ENCODE data around the gene HOXB8. TPM values are rescaled to one million over a fixed set of nuclear protein-coding genes. Genes with fewer than 3 reads are reported as not detected.

HOXB8 gene
- total and polyA plus RNA-seq, 2 of the 13 experiments (the other 11 are each of a cell fraction or from before 2014, with no cell fraction given), result not detected

DNA sequence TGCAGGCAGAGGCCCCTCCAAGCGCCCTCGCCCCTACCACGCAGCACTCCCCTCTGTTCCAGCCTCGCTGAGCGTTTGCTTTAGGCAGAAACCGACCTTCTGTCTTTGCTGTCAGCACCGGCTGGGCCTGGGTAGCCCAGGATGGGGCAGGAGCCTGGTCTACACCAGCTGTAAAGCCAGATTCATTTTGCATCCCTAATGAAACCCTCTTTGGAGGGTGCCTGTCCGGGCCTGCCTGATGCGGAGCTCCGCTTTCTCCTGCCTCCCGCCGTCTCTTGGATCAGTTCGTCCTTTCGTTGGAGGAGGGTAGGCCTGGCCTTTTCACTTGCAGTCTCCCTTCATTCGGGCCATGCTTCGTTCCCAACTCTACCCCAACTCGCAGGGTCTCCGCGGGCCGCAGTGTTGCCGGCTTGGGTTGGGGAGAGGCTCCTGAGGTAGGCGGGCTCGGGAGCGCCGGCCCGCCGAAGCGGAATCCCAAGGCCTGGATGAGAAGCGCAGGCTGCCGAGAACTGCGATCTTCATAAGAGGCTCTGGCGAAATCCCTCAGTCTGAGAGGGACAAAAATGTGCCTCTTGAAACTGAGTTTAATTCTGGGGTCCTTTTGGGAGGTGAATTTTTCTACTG is 4.8 kb upstream of the HOXB8 start (continued):
- TF ChIP-seq, protein P1, sequence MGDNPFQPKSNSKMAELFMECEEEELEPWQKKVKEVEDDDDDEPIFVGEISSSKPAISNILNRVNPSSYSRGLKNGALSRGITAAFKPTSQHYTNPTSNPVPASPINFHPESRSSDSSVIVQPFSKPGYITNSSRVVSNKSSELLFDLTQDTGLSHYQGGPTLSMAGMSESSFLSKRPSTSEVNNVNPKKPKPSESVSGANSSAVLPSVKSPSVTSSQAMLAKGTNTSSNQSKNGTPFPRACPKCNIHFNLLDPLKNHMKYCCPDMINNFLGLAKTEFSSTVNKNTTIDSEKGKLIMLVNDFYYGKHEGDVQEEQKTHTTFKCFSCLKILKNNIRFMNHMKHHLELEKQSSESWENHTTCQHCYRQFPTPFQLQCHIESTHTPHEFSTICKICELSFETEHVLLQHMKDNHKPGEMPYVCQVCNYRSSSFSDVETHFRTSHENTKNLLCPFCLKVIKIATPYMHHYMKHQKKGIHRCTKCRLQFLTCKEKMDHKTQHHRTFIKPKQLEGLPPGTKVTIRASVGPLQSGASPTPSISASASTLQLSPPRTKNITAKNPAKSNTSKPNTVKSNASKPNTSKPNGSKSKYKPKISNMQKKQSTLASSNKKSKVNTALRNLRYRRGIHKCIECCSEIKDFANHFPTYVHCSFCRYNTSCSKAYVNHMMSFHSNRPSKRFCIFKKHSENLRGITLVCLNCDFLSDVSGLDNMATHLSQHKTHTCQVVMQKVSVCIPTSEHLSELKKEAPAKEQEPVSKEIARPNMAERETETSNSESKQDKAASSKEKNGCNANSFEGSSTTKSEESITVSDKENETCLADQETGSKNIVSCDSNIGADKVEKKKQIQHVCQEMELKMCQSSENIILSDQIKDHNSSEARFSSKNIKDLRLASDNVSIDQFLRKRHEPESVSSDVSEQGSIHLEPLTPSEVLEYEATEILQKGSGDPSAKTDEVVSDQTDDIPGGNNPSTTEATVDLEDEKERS (CRISPR knock-in tag; IDR thresholded peaks at IDR 0.05), result no peak
- no peak for TF ChIP-seq STAG1 (CRISPR knock-in tag; IDR thresholded peaks at IDR 0.05)
- TF ChIP-seq, protein P2, sequence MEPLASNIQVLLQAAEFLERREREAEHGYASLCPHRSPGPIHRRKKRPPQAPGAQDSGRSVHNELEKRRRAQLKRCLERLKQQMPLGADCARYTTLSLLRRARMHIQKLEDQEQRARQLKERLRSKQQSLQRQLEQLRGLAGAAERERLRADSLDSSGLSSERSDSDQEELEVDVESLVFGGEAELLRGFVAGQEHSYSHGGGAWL (CRISPR knock-in tag; IDR thresholded peaks at IDR 0.05), result no peak

DNA sequence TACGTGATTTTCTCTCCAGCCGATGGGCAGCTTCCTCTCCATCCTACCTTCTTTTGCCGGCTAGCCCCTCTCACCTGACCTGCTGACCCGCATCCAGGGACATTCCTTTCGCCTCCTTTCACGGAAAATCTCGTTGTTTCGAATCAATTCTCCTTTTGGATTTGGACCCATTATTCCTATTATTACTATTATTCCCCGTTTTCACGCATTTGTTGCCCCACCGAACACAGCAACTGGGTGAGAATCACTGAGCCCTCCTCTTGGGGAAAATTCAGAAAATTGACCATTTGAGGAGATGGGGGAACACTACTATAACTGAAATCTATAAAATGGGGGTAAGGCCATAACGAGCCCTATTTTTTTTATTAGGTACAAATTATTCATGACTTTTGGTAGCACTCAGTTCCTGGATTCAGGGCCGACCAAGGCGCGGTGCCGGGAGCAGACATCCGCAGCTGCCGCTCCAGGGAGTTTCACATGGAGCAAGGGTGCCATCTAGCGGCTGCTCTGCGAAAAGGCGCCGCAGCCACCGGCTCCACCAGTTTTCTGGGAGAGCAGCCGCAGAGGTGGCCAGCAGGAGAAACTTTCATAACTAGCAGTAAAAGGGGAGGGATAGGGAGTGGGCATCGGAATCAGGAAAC is 3.3 kb upstream of the HOXB8 start:
- intact Hi-C loops (cut with micrococcal nuclease; ENCODE audit: unreplicated experiment), result loop anchor here (1.0 to 5.0 kb wide), 4 partner anchors 282 to 591 kb away; no protein-coding TSS in a partner anchor
- H2AFZ ChIP-seq (ENCODE audit: low read length), result no peak overlapping the region
- no peak overlapping the region for H3K27ac ChIP-seq (ENCODE audit: extremely low read length, insufficient read depth, low read length)
- TF ChIP-seq, protein P3, sequence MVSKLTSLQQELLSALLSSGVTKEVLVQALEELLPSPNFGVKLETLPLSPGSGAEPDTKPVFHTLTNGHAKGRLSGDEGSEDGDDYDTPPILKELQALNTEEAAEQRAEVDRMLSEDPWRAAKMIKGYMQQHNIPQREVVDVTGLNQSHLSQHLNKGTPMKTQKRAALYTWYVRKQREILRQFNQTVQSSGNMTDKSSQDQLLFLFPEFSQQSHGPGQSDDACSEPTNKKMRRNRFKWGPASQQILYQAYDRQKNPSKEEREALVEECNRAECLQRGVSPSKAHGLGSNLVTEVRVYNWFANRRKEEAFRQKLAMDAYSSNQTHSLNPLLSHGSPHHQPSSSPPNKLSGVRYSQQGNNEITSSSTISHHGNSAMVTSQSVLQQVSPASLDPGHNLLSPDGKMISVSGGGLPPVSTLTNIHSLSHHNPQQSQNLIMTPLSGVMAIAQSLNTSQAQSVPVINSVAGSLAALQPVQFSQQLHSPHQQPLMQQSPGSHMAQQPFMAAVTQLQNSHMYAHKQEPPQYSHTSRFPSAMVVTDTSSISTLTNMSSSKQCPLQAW (CRISPR knock-in tag; IDR thresholded peaks at IDR 0.05), result 0 out of 2 replicates have a peak, but pooled peaks have one; percentile 28
- TF ChIP-seq ERF (CRISPR knock-in tag; IDR thresholded peaks at IDR 0.05) (peak; percentile 65), RAD21 (CRISPR knock-in tag; IDR thresholded peaks at IDR 0.05) (peak; percentile 97), ZNF205 (CRISPR knock-in tag; IDR thresholded peaks at IDR 0.05) (peak; percentile 62; the same call in 1 of the 2 replicates), ZNF761 (CRISPR knock-in tag; conservative IDR thresholded peaks at IDR 0.05) (no peak), ZFP37 (CRISPR knock-in tag; IDR thresholded peaks at IDR 0.05; ENCODE audit: borderline replicate concordance) (no peak), BORCS8-MEF2B (CRISPR knock-in tag; IDR thresholded peaks at IDR 0.05) (0 out of 2 replicates have a peak, but pooled peaks have one; percentile 44), HIVEP1 (CRISPR knock-in tag; IDR thresholded peaks at IDR 0.05) (no peak), PPARG (CRISPR knock-in tag; conservative IDR thresholded peaks at IDR 0.05) (0 out of 2 replicates have a peak, but pooled peaks have one; percentile 45), SMAD3 (CRISPR knock-in tag; IDR thresholded peaks at IDR 0.05) (0 out of 2 replicates have a peak, but pooled peaks have one; percentile 59)
- TF ChIP-seq, protein P4, sequence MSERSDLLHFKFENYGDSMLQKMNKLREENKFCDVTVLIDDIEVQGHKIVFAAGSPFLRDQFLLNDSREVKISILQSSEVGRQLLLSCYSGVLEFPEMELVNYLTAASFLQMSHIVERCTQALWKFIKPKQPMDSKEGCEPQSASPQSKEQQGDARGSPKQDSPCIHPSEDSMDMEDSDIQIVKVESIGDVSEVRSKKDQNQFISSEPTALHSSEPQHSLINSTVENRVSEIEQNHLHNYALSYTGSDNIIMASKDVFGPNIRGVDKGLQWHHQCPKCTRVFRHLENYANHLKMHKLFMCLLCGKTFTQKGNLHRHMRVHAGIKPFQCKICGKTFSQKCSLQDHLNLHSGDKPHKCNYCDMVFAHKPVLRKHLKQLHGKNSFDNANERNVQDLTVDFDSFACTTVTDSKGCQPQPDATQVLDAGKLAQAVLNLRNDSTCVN (CRISPR knock-in tag; IDR thresholded peaks at IDR 0.05; ENCODE audit: borderline replicate concordance), result 0 out of 2 replicates have a peak, but pooled peaks have one; percentile 26
- TF ChIP-seq, protein P2 (CRISPR knock-in tag; IDR thresholded peaks at IDR 0.05), result no peak

More for the DNA sequence above, 3.3 kb upstream of the HOXB8 start:
- ChIA-PET CTCF (ENCODE audit: low intra/inter-chr PET ratio, low total read pairs) (interaction anchor here (1.0 to 2.0 kb wide), 8 partner anchors 243 to 593 kb away, joined by 3 to 24 read pairs (median 4); no protein-coding TSS in a partner anchor), POLR2A (no interaction called here)
- WGBS (ENCODE audit: low lambda C conversion rate), result 7% methylated on average over 25 of the region's 25 CpGs
- FAIRE-seq (peak; percentile 75), DNase-seq (ENCODE audit: low spot score) (peak; percentile 67), ATAC-seq (peak; percentile 86)
- Histone ChIP-seq H3K9me3 (ENCODE audit: low read length) (no peaks in the 10 kb centered on the region), H3K4me1 (ENCODE audit: insufficient read depth, low read length) (no peaks in the 10 kb centered on the region), H3K36me3 (replicated peaks in 1 of 2; ENCODE audit: control insufficient read depth in 1 of 2, insufficient read depth in 2 of 2, low read length in 2 of 2) (no peaks in the 10 kb centered on the region), H3K27me3 (ENCODE audit: control insufficient read depth in 1 of 2, insufficient read depth in 2 of 2, low read length in 2 of 2) (peaks cover 48 to 98% of the 10 kb centered on the region in 2 experiments), H3K9ac (ENCODE audit: insufficient read depth, low read depth, low read length) (no peak overlapping the region), H3K4me3 (replicated peaks in 1 of 3; ENCODE audit: insufficient read depth in 1 of 3, low read depth in 2 of 3, low read length in 3 of 3) (no peak overlapping the region), H3K4me2 (ENCODE audit: low read depth, low read length) (no peak overlapping the region), H4K20me1 (ENCODE audit: insufficient read depth, low read length) (peaks cover 8% of the 10 kb centered on the region; the same call in 1 of the 2 replicates), H3K79me2 (ENCODE audit: insufficient read depth, low read length) (no peaks in the 10 kb centered on the region)
- BruUV-seq (replicated peaks), result no TSS peak
- in situ Hi-C loops (cut with HindIII; ENCODE audit: extremely low pct_ligation_motif_present, low pct_unique_long_range_greater_than_20kb), result no loop called here

Data from HepG2 (cell line).